ENCODE data around the gene PPAT.

PPAT gene

GRCh38 chr4:56406151-56406550 lies 29.3 kb downstream of the PPAT start:
- no peak for TF ChIP-seq CTCF (IDR thresholded peaks at IDR 0.05; ENCODE audit: insufficient read depth, missing control alignments)
- no peak for FAIRE-seq
- DNase-seq (ENCODE audit: insufficient read length, low spot score), result no peak

- DNase-seq (ENCODE audit: insufficient read length, low spot score), result no peak
Measured at GRCh38 chr4:56405016-56405415, 30.4 kb downstream of the PPAT start.

GRCh38 chr4:56400560-56400959 lies 34.9 kb downstream of the PPAT start:
- FAIRE-seq, result no peak
- no peak for DNase-seq (ENCODE audit: insufficient read length, low spot score)

More at GRCh38 chr4:56405016-56405415, 30.4 kb downstream of the PPAT start:
- no peak for FAIRE-seq
- TF ChIP-seq CTCF (IDR thresholded peaks at IDR 0.05; ENCODE audit: insufficient read depth, missing control alignments), result no peak

GRCh38 chr4:56391270-56391669 lies 44.1 kb downstream of the PPAT start:
- no peak for TF ChIP-seq CTCF (IDR thresholded peaks at IDR 0.05; ENCODE audit: insufficient read depth, missing control alignments)
- FAIRE-seq, result no peak
- no peak for DNase-seq (ENCODE audit: insufficient read length, low spot score)

More at GRCh38 chr4:56400560-56400959, 34.9 kb downstream of the PPAT start:
- TF ChIP-seq CTCF (IDR thresholded peaks at IDR 0.05; ENCODE audit: insufficient read depth, missing control alignments), result no peak

- DNase-seq (ENCODE audit: insufficient read length, low spot score) (no peak), FAIRE-seq (no peak)
- no peak for TF ChIP-seq CTCF (IDR thresholded peaks at IDR 0.05; ENCODE audit: insufficient read depth, missing control alignments)
Measured at GRCh38 chr4:56389558-56389957, 45.9 kb downstream of the PPAT start.

- TF ChIP-seq CTCF (IDR thresholded peaks at IDR 0.05; ENCODE audit: insufficient read depth, missing control alignments), result no peak
- FAIRE-seq, result peak; percentile 41
- DNase-seq (ENCODE audit: insufficient read length, low spot score), result no peak
Measured at GRCh38 chr4:56388306-56388705, 47.1 kb downstream of the PPAT start.

- DNase-seq (ENCODE audit: insufficient read length, low spot score) (peak; percentile 75), FAIRE-seq (peak; percentile 66)
- TF ChIP-seq CTCF (IDR thresholded peaks at IDR 0.05; ENCODE audit: insufficient read depth, missing control alignments), result no peak
Measured at GRCh38 chr4:56387023-56388001, 48.1 kb downstream of the PPAT start, which contains the start of gene AASDH. AASDH (minus strand) TSS chr4:56387491; CDS start chr4:56384299, 3,192 bp downstream.
